Endometrium (tissue), 2 donors: ENCODE measurements around the gene KLF15.
"Not testable (repeated sequence)": the region's sequence is repeated elsewhere in the genome, so short reads cannot be mapped to it uniquely, and the experiment has no call there.

Experiments
- FAIRE-seq: peaks from 2 replicates; lab custom pipeline; 2012; peaks lifted over from hg19 to GRCh38; lab: Jason Lieb, UNC
- donor health status: control.
- donor health status: control.

KLF15 gene

DNA sequence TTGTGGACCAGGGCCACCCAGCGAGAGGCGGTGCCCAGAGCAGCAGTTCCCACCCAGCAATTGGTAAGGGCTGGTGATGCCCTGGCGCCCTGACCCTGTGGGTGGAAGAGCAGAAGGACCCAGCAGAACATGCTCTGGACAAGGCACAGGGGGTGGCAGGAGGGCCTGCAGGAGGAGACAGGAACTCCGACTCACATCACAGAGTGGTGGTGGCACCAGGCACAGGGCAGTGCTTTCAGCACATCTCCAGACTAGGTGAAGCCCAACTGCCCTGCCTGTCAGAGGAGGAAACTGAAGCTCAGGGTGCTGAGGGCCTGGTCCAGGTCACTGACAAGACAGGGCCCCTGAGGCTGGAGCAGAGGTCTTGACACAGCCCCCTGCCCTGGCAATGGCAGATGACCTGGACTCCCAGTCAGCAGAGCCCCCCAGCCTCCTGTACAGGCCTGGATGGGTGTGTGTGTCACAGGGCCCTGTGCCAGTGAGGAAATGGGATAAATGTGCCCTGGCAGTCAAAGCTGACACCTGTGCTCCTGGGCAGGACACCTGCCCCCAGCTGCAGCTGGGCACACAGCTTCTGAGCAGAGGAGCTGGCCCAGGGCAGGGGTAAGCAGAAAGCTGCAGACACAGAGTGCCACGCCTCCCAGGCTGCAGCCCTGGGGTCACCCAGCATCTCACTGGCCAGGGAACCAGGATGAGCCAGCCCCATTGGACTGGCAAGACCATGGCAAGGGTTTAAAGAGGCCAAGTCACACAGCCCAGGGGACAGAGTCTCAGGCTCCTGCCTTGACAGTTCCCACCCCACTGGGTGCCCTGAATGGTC, 11.4 kb downstream of the KLF15 start:
- FAIRE-seq: no peak

DNA sequence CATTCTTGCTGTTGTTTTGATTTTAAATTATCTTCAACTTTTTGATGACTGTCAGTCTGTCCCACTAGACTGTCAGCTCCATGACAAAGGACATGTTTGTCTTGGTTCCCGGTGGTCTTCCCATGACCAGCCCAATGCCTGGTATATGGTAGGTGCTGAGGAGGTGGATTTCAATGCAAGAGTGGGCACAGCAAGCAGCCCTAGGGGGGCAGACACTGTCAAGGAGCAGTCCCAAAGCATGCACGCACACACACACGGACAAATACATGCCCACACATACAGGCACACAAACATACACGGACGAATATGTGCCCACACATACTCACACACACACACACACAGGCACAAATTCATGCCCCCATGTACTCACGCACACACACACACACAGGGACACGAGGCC, 12.0 kb downstream of the KLF15 start:
- no peak for FAIRE-seq

DNA sequence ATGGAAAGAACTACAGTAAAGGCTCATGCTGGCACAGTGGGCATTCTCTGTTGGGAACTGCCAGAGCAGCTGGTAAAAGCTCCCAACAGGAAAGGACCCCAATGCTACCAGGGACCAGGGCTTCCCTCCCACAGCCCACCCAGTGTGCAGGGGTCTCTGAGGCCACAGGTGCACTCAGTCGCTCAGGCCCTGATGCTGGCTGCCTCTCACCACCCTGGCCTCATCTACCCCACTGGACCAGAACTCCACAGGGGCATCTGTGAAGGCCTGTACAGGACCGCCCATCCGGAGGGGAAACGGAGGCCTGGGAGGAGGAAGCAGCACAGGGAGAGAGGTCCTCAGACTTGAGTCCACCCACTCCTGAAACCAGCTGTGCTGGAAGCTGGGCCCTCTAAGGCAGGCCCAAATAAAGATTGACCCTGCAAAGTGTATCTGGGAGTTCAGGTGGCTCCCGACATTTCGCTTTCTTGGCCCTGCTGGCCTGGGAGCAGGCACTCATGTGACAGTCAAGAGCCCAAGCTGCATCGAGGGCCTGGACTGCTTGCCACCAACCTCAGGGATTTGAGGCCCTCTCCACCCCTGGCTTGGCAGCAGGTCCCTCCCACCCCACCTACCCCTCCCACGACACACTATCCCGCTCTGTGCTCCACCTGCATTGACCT, 12.7 kb downstream of the KLF15 start:
- FAIRE-seq: no peak

DNA sequence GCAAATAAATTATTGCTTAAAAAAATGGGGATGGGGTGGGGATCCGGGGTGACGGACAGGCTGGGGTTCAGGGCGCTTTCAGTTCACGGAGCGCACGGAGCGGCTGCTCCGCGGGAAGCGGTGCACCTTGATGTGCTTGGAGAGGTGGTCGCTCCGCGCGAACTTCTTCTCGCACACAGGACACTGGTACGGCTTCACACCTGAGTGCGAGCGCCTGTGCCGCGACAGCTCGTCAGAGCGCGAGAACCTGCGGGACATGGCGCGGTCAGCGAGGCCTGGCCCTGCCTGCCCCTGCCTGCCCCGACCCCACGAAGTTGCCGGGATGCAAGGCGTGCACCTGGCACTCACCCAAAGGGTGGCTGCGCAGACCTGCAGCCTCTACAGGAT, 13.6 kb downstream of the KLF15 start:
- no peak for FAIRE-seq

DNA sequence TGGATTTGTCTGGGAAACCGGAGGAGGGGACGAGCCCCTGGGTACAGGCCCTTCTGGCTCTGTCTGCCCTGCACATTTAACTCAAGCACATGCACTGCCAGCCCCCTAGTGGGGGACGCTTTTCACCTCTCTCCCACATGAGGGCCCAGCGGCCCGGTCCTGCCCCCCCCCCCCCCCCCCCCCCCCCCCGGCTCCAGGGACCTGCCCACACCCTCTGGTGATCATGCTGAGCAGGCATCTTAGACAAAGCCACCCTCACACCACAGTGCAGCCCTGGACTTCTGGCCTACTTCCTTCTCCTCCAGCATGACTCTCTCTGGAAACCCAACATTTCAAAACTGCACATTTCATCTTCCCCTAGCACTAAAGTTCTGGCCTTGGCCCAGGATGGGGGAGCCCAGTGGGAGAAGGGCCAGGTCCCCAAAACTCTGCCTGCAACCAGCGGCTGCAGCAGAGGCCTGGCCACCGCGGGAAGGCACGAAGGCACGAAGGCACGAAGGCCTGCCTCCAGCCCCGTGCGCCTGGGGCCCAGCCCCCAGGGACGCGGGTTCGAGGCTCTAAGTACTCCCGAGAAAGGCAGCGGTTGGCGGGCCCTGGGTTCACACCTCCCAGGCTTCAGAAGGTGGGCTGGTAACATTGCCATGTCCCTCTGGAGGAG, 14.1 kb downstream of the KLF15 start:
- FAIRE-seq: no peak

DNA sequence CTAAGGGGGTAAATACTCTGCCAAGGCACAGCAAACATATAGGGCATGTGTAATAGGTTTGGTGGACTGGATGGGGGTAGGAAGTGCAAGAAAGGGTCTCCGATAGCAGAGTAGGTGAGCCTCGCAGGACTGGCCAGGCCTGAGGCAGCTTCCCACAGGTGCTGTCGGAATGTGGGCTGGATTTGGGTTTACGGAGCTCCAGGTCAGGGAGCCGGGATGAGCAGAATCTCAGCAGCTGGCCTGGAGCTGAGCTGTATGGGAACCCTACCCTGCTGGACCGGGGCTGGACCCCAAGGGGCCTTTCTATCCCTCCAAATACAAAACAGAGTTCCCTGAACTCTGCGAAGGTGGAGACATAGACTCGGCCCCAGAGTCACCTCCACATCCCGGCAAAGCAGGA, 15.0 kb downstream of the KLF15 start:
- no peak for FAIRE-seq

DNA sequence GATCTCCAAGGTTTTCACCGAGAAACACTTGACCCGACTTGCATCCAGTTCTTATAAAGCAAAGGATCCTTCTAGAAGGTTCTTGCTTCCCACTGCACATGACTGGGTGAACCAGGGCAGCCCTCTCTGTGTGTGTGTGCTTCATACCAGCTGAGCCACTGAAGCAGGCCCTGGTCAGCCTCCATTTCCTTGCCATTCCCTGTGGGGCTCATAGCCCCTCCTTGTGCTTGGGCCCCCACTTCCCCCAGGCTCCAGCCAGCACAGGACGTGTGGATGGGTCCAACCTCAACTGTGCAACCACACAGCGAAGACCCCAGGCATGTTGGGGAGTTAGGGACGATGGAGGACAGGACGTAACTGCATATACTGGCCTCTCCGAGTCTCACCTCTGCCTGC, 15.5 kb downstream of the KLF15 start:
- FAIRE-seq: no peak

DNA sequence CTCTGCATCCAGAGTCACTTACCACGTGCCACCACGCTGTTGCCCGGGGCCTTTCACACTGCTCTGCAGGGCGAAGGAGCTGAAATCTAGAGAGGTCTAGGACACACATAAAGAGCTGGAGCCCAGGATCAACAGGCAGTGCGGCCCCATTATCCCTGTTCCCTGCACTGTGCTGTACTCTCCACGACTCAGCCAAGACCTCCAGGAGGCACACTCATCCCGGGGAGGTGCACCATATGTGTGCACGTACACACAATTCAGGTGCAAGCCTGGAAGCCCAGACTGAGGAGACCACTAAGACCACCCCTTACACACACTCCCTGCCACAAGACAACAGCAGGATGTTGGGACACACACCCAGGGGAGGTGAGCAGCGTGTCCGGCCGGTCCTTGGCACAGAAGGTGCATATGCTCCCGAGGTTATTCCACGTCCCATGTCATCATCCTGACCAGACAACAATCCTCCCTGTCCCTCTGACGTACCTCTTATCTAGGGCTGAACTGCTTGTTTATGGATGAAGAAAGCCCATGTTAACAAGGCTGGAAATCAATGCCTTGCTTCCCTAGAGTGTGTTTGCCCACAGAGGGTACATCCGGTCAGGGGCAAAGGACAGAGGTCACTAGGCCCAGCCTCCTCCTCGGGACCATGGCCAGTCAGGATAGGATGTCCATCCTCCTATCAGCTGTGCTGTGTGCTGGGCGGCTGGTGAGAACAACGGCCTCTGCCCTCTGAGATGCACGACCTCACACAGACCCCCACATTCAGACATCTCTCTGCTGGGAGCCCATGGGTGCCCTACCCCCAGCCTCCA, 16.1 kb downstream of the KLF15 start:
- no peak for FAIRE-seq

DNA sequence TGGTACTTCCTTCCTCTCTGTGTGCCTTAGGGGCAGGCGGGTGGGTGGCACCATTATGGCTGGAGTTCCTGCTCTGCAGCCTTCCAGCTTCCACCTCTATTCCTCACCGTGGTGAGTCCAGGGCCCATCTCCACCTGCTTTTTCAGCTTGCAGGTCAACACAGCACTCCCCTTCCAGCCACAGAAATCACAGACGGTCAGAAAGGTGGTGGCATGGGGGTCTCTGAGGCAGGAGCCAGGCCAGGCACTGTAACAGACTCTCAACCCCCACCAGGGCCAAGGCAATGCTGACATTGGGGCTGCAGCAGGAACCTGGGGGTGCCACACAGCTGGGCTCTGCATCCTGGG, 16.6 kb downstream of the KLF15 start:
- FAIRE-seq: no peak

DNA sequence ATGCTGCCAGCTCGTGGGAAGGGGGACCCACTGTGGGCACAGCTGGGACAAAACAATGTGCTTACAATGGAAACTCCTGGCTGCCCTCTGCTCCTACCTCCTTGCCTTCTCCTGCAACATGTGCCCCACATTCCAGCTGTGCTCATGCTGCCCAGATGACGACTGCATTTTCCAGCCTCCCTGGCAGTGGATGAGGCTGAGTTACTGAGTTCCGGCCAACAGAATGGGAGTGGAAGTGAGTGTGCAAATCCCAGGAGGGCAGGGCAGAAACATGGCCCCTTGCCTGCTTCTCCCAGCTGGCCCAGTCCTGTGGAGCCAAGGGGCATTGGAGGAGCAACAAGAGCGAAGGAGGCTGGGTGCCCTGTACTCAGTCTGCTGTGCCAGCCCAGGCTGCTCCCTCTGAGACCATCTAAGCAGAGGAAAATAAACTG, 17.1 kb downstream of the KLF15 start:
- no peak for FAIRE-seq

DNA sequence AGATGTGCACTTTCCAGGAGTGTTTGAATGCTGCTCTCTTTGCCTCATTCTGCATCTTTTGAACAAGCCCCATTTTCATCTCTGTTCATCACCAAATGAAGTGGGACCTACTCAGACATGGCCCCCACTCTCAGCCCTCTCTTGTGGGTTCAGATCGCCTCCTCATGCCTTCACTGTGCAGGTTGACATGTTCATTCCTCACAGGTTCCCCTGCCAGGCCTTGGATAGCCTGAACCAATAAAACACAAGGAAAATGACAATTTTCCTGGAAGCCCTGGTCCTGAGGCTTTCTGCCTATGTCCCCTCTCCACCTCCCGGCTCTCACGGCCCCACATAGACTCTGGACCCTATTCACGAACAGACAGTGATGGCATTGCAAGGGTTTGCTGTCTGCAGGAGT, 17.7 kb downstream of the KLF15 start:
- no peak for FAIRE-seq

DNA sequence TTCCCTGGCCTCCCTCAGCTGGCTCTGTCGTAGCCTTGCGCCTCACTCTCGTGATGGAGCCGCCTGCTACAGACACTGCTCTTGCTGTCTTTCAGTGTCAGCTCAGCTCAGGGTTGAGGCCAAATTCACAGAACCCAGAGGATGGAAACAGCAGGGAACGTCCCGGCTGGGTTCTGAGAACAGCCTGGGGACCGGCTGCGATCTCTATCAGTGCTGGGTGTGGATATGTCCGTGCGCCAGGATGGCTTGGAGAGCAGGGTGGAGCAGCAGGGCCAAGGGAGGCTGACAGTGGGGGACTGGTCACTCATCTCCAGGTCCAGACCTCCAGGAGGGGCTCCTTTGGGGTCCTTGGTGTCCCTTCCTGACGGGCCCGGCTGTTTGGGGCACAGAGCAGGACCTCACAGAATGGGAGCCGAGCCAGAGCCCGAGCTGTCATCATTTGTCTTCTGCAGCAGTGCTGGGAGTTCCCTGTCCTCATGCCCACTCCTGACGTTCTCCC, 18.4 kb downstream of the KLF15 start:
- no peak for FAIRE-seq

DNA sequence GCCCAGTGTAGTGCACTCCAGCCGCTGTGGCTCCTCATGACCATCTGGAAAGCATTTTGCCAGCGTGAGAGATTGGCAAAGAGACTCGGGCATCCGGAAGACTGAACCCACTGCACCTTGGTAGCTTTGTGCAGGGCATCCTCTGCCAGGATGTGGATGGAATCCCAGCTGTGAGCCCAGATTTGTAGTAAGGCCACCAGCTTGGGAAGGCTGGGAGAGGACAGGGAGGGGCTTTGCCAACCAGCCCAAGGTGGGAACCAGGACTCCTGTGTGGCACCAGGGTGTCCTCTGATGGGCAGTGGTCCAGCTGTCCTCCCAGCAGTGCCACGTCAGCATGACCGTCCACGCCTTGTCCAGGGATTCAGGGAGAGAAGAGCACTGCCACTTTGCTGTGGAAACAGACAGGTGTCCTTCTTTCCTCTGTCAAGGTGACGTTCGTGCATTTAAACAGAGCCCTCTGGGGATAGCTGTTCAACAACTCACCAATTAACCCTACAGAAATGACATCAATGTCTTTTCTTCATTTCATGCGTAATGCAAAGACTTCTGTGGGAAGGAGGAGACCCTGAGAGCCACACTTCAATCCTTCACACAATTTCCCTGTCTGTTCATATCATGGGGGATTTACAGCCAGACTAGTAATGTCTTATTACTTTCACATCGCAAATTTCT, 19.1 kb downstream of the KLF15 start:
- no peak for FAIRE-seq

DNA sequence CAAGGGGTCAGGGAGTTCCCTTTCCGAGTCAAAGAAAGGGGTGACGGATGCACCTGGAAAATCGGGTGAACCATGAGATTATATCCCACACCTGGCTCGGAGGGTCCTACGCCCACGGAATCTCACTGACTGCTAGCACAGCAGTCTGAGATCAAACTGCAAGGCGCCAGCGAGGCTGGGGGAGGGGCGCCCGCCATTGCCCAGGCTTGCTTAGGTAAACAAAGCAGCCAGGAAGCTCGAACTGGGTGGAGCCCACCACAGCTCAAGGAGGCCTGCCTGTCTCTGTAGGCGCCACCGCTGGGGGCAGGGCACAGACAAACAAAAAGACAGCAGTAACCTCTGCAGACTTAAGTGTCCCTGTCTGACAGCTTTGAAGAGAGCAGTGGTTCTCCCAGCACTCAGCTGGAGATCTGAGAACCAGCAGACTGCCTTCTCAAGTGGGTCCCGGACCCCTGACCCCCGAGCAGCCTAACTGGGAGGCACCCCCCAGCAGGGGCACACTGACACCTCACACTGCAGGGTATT, 25.3 kb downstream of the KLF15 start:
- not testable (repeated sequence) for FAIRE-seq

DNA sequence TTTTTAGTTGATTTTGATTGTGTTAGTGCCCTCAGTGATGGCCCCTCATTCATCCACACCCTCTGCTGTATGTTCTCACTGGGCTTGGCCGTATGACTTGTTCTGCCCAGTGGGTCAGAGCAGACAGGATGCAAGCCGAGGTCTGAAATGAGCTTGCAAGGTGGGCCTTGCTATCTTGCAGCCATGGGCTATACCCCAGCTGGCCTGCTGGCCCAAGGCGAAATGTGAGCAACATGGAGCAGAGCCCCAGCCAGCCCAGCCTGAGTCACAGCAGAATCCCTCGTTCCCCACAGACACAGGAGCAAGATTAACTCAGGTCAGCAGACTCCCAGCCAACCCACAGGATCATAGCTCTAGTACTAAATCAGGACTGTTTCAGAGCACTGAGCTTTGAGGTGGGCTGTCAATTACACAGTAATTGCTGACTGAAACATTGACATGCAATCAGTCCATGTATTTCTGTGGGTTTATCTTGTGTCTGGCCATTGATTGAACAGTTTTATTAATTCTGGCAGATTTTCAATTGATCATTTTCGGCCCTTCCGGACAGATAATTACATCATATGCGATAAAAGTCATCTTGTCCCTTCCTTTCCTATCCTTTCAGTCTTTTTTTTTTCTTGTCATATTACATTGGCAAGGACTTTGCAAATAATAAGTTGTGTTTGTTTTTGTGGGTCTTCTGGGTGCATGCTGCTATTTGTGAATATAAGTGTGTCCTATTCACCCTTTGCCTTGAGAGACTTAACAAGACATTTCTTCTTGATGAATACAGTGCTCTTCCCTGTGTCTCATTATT, 27.1 kb downstream of the KLF15 start:
- FAIRE-seq: no peak

DNA sequence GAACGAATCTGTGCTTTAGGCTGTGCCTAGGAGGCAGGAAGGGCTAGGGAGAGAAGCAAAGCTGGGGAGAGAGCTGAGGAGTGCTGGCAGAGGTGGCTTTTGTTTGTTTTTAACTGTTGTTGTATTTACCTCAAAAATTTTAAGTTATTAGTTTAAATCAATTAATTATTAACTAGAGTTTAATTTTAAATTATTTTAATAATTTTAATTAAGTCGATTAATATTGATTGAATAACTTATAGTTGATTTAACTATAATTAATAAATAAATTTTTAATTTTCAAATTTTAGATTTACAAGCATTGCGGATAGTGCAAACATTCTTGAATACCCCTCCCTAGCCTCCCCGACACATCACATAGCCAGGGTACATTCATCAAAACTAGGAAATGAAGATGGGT, 30.6 kb downstream of the KLF15 start:
- FAIRE-seq: peak; percentile 55

DNA sequence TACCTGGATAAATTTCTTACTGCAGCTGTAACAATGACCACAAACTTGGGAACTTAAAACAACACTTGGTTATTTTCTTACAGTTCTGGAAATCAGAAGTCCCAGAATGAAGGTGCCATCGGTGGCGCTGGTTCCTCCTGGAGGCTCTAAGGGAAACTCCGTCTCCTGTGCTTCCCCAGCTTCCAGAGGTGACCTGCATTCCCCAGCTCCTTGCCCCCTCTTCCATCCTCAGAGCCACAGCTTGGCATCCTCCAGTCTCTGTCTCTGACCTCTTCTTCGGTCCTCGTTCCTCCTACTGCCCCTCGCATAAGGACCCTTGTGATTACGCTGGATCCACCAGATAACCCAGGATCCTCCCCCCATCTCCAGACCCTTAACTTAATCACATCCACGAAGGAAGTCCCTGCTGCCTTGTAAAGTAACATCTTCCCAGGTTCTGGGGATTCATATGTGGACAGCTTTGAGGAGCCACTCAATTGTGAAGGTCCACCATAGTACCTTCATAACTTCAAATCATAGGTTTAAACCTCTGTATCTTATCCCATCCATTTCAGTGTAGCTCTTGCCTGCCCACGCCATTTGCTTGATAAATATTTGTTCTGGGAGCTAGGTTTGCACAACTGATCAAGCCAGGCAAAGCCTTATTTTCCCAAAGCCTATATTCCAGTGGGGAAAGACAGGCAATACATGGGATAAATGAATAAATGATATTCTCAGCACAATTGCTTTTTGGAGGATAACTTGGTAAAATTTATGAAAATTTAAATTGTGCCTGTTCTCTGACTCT, 34.8 kb downstream of the KLF15 start:
- no peak for FAIRE-seq

DNA sequence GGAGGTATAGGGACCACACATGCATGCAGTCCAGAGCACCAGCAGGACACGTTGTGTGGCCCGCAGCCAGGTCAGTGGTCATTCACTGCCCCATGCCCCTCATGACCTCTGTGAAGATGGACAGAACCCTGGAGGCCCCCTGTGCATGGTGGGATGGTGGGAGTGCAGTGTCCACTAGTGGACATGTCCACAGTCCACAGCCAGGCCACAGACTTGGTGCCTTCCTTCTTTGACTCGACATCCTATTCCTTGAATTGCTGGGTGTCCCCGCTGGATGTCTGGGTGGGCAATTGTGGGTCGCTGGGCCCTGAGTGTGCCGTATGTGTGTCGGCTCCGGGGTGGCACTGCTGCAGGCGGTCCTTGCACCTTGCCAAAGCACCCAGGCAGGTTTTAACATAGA, 35.7 kb downstream of the KLF15 start:
- FAIRE-seq: no peak

DNA sequence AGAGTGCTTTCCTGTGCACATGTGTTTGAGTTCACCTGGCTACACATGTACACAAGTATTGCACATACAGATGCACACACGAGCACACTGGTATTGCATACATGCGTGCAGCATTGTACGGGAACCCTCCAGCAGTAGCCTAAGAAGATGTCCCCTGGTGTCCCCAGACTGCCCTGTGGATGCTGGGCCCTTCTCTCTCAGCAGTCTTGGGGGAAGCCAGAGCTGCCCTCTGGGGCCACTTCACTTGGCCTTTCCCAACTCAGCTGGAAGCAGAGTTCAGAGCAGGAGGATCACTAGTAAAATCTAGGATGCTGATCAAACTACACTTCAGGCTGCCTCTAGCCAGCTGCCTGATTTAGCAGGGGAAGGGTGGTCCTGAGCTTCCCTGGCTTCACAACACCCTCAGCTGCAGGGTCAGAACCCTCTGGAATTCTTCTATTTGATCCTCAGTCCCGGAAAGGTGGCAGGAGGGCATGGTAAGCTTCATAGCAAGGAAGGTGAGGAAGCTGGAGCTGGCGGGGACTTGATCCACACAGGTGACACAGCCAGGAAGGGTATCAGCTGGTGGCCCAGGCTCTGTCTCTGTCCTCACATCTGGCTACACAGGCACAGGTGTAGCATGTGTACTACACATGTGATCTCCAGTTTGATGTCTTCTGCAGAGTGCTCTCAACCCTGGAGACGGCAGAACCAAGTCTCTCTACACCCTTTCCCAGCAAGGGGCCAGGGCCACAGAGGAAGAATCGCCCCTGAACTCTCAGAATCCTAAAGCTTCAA, 36.5 kb downstream of the KLF15 start:
- FAIRE-seq: no peak
